Middle frontal gyrus (tissue), 1 donor: ENCODE data around the gene LEF1.

Experiments used
- DNase-seq: peaks from one replicate; pipeline ENCODE4 v3.0.0-alpha.2; 2015; ENCODE audit warnings: low spot score; ENCODE audit errors: extremely low spot score

Gene LEF1

DNA sequence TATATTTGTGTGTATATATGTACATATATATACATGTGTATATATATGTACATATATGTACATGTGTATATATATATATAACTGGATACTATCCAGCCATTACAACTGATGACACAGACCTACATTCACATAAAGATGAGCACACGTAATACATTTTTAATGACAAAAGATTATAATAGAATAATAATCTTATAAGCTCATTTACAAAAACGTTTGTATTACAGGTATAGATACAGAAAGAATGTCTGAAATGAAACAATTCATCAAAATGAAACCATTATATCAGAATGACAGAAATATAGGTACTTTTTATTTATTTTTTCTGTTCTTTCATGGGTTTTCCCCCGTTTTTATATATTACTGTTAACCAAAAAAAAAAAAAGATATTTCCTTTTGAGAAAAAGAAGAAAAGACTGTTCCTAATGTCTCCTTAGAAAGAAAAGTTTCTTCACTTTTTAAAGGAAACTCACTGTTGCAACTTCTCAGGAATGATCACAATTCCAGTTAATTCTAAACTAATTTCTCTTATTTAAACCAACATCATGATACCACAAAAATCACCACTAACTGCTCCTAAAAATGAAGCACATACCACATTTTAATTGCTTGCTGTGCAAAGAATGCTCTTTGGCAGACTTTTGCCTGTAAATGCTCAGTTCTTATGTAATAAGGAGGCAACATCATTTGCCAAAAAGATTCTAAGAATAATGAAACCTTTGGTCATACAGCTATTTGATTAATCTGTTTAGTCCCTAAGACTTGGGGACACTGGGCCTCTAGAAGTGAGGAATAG, 18.9 kb downstream of the LEF1 start:
- DNase-seq = no peak

DNA sequence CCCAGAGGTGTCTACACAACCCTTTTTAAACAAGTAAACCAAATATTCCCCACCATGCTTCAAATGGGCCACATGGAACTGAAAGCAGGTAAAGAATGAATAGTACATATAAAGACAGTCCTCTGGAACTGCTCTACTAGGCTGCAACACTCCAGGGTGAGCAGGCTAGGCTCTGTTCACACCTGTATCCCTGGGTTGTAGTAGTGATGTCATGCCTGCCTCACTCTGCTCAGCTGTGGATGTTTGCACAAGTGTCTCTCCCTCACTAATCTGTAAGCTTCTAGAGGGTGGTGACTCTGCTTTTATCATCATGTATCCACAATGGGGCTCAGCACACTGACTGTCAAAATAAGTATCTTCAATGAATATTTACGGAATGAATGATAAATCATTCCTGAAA, 20.4 kb downstream of the LEF1 start:
- no peak for DNase-seq

DNA sequence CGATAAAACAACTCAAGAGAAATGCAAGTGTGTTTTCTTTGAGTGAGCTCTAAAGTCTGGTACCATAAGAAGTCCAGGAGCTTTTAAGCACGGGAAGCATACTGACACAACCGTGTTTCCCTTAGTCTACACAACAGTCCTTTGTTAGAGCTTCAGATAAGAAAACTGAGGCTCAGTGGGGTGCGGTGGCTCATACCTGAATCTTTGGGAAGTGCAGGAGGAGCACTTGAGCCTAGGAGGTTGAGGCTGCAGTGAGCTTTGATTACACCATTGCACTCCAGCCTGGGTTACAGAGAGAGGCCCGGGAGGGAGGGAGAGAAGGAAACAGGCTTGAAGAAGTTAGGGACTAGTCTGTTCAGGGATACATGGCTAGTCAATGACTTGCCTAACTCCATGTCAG, 21.9 kb downstream of the LEF1 start:
- no peak for DNase-seq

- no peak for DNase-seq
Observed at GRCh38 chr4:108146336-108146735, 22.4 kb downstream of the LEF1 start.

GRCh38 chr4:108144451-108144850, 24.3 kb downstream of the LEF1 start:
- DNase-seq = no peak

DNA sequence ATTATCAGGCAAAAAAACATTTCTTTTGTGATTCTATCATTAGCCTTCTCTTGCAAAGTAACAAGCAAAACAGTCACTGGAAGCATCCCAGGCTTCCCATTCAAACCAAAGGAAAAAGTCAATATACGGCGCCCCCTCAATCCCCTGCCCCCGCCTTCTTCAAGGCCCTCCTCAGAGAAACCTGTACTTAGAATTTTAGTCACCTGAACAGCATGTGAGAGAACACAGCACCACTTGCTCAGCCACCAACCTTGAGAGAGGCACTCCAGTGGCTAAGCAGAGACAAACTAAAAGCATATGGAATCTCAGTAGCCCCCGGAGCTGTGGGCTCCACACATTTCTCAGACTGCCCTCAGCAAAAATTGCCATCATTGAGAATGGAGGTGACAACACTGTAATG, 25.2 kb downstream of the LEF1 start:
- no peak for DNase-seq

DNA sequence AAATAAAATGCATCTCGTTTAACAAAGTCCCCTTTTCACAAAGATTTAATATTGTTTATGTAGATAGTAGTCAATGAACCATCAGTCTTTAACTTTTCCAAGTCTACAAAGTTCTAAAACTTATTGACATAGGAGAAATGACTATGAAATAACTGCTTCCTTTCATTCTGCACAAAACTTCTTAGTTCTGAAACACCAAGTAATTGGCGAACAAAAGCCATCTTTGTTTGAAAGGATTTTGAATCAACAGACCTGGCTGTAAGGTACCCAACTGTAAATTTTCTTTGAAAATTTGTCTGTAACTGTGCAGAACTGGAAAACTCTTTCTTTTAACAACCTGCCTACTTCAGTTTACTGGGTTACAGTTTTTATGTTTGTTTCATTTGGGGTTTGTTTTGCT, 25.9 kb downstream of the LEF1 start:
- DNase-seq = no peak

GRCh38 chr4:108141213-108141950, 27.4 kb downstream of the LEF1 start:
- no peak for DNase-seq

GRCh38 chr4:108140328-108140727, 28.4 kb downstream of the LEF1 start:
- no peak for DNase-seq

- DNase-seq = no peak
Observed at GRCh38 chr4:108139089-108139488, 29.6 kb downstream of the LEF1 start.

- DNase-seq = no peak
Observed at GRCh38 chr4:108135549-108136209, 33.1 kb downstream of the LEF1 start.

- no peak for DNase-seq
Observed at GRCh38 chr4:108130955-108131354, 37.8 kb downstream of the LEF1 start.

GRCh38 chr4:108129196-108129595, 39.5 kb downstream of the LEF1 start:
- no peak for DNase-seq

GRCh38 chr4:108126806-108127205, 41.9 kb downstream of the LEF1 start:
- DNase-seq = no peak

DNA sequence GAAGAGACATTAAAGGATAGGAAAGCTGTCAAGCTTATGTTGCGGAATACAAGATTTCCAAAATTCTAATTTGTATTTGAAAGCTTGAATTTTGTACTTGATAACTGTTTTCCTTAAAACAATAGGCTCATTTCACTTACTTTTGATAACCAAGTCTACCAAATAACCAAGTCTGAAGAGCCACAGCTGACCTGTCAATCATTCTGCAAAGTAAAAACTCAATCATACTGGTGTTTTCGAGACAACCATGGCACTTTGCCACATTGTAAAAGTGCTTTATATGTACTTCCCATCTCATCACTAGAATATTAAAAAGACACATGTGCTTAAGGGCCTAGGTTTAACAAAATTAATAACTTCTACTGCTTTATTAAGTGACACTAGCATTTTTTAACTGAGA, 47.9 kb downstream of the LEF1 start:
- DNase-seq = no peak

DNA sequence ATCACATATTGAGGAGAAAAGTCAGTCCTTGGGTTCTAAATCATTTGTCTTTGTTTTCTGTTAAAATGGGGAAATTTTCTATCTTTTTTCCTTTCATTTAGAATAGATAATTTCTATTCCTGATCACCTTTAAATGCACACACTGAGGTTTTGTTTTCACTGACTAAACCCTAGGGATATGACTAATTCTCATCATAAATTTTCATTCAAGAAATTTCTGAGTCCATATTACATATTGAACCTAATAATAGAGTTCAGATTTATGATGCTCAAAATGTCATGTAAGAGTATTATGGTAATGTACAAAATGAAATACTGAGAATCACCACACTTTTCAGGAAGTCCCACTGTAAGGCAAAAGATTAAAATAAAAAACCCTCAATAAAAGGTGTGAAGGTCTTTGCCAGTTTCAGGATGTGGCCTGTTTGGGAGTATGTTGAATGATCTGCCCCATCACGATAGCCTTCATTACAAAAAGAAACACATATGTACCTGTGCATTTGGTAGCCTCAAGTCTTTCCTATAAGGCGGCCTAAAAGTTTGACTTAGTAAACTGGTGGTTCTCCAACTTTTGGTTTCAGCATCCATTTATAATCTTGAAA, 49.4 kb downstream of the LEF1 start:
- DNase-seq = no peak

DNA sequence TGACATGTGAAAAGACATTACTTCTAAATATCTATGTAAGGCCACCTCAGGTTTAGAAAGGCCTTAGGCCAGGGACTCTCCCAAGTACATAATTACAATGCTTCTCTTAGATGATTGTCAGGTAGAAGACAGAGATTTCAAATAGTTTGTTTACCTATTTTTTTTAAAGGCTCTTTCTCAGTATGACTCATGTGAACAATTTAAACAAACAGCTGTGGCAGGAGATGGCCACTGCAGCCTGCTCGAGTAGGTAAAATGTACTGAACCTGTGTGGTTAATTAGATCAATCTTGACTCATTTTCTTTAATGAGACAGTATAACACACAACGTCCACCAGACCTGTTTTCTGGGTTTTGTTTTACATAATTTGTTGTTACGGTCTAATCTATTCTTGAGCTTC, 50.2 kb downstream of the LEF1 start:
- no peak for DNase-seq

DNA sequence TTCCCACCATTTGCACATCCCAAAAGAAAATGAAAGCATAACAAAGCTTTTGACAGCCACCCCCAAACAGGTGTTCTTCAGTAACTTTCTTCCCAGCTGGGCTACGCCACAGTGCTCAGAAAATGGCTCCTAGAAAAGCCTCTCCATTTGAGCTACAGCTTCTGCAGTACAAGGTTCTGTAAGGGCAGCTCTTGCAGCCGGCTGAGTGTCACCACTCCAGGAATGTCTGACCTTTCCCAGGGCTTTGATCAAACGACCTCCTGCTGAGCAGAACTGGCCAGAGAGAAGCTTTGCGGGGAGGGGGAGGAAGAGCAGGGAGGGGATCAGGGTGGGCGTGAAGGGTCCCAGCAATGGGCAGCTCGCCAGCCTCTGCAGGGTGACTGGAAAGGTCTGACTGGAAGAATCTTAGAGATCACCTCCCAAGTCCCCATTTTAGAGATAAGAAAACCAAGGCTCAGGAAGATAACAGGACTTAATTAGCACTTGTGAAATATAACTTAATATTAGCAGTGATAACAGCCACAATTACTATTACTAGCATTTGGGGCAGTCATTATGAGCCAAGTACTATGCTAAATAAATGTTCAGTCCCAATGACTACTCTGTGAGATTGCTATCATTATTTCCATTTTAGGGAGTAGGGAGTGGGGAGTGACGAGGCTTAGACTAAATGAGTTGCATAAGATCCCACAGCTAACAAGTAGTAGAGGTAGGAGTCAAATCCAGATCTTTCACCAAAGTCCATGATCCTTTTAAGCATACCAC, 51.1 kb downstream of the LEF1 start:
- no peak for DNase-seq

DNA sequence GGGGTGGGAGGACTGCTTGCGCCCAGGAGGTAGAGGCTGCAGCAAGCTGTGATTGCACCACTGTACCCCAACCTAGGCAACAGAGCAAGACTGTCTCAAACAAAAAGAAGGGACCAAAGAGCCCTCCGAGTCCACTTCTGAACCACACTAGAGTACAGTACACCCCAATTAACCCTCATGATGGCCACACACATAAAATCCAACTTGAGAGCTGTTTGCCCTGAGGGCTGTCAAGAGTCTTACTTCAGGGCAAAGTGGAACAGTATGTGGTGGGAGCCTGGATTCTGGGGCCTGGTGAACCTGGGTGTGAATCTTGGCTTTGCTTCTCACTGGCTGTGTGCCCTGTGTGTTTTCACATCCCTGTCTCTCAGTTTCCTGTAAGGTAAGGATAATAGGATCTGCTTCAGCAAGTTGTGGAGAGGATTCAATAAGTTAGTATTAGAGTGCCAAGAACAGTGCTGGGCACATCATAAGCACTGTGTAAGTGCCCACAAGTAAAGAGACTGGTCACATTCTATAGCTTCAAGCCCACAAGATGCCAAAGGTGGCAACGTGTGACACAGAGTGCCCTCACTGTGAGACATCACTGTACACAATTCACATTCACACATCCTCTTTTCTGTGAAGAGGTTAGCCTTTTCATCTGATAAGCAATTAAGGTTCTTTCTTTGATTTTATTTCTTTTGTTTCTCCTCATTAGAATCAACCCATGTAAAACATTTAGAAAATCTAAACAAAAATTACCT, 52.1 kb downstream of the LEF1 start:
- no peak for DNase-seq

DNA sequence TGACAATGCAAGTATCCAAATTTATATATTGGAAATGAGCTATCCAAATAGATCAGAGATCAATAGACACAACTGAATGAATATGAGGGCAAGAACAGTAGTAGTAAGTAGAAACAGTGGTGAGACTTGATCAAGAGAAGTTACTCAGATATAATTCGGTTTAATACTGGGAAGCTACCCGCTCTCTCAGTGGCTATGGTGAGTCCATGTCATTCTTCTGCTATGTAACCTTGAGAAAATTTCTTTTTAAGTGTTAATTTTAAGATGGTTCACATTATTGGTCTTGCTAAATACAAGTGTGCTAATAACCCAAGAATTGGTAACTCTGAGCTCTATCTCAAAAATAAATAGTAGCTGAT, 53.6 kb downstream of the LEF1 start:
- DNase-seq = no peak

DNA sequence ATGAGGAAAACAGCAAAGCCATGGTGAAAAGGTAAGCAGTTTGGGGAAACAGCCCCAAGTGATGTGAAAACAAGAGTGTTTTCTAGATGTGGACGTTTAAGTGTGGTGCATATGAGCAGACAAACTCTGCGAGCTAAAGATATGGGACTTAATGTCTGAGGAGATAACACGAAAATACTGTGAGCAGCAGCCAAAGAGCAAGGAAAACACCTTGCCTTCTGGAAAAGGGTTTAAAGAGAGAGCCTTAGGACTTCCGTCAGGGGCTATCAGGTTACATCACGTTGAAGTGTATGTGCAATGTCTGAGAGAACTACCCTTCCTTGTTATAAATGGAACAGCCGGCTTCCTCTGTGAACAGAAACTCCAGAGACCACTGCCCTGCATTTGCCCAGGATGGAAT, 54.2 kb downstream of the LEF1 start:
- DNase-seq = no peak
